Endothelial cell of umbilical vein (primary cell): ENCODE data around the gene MYH15.

Source experiments
- CTCF ChIP-seq, 2 donors: IDR thresholded peaks; 1 replicate in 1 of 2; 2 replicates in 1 of 2; pipeline ENCODE4 v1.5.1; 2011; ENCODE audit warnings: low read length in 2 of 2, mild to moderate bottlenecking in 2 of 2, moderate library complexity in 2 of 2, control low read depth in 1 of 2, inconsistent platforms in 1 of 2, low read depth in 1 of 2; ENCODE audit not compliant: insufficient read depth in 1 of 2; ENCODE audit errors: extremely low read depth in 1 of 2
- EZH2 ChIP-seq: IDR thresholded peaks from 2 replicates; pipeline ENCODE4 v1.6.1; 2012; ENCODE audit warnings: borderline replicate concordance, low read depth, mild to moderate bottlenecking, moderate library complexity, low read length, inconsistent platforms; ENCODE audit not compliant: severe bottlenecking
- GATA2 ChIP-seq: IDR thresholded peaks from 2 replicates; pipeline ENCODE4 v1.7.0; 2011; ENCODE audit warnings: low read depth, mild to moderate bottlenecking, moderate library complexity, mixed read lengths, low read length; ENCODE audit not compliant: insufficient read length, insufficient read depth
- MYC ChIP-seq: IDR thresholded peaks from one replicate; pipeline ENCODE4 v1.6.1; 2011; ENCODE audit warnings: mild to moderate bottlenecking, low read depth, low read length
- POLR2A ChIP-seq: IDR thresholded peaks from 2 replicates; pipeline ENCODE4 v1.6.1; 2012; ENCODE audit warnings: low read depth, mild to moderate bottlenecking, control low read depth, low read length
- POLR2AphosphoS5 ChIP-seq: IDR thresholded peaks from 2 replicates; pipeline ENCODE4 v1.6.1; 2012; ENCODE audit warnings: low read depth, mild to moderate bottlenecking, control low read depth, low read length, moderate library complexity; ENCODE audit not compliant: insufficient read depth
- TF ChIP-seq, protein P1 (sequence below): IDR thresholded peaks from 2 replicates; pipeline ENCODE4 v1.6.1; 2011; ENCODE audit not compliant: insufficient read depth, insufficient read length

GRCh38 chr3:108381529-108382140, 128.8 kb downstream of the MYH15 start:
- no peak for TF ChIP-seq EZH2
- TF ChIP-seq POLR2AphosphoS5 = no peak
- TF ChIP-seq POLR2A = no peak
- no peak for TF ChIP-seq CTCF (IDR thresholded peaks at IDR 0.05; ENCODE audit: extremely low read depth in 1 of 2, insufficient read depth in 1 of 2, low read depth in 1 of 2, low read length in 2 of 2)
- no peak for TF ChIP-seq MYC
- TF ChIP-seq, protein P1, sequence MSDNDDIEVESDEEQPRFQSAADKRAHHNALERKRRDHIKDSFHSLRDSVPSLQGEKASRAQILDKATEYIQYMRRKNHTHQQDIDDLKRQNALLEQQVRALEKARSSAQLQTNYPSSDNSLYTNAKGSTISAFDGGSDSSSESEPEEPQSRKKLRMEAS = no peak
- TF ChIP-seq GATA2 = no peak
